GM12892 (cell line): ENCODE results near the gene FILIP1L.

ENCODE experiments used
- DNase-seq: peaks from one replicate; pipeline ENCODE4 v3.0.0; 2011; ENCODE audit not compliant: insufficient read length
- FAIRE-seq: peaks from 2 replicates; lab custom pipeline; 2011; peaks lifted over from hg19 to GRCh38; lab: Jason Lieb, UNC
- POLR2A ChIP-seq: IDR thresholded peaks from 2 replicates; pipeline ENCODE4 v1.6.1; 2011; ENCODE audit warnings: low read depth, low read length, control low read depth
- POLR2AphosphoS5 ChIP-seq: IDR thresholded peaks from 2 replicates; pipeline ENCODE4 v1.6.1; 2011; ENCODE audit warnings: low read depth, low read length, control low read depth
- TAF1 ChIP-seq: IDR thresholded peaks from 2 replicates; pipeline ENCODE4 v1.6.1; 2011; ENCODE audit warnings: low read depth, mild to moderate bottlenecking, control low read depth, low read length, borderline replicate concordance

FILIP1L gene

DNA sequence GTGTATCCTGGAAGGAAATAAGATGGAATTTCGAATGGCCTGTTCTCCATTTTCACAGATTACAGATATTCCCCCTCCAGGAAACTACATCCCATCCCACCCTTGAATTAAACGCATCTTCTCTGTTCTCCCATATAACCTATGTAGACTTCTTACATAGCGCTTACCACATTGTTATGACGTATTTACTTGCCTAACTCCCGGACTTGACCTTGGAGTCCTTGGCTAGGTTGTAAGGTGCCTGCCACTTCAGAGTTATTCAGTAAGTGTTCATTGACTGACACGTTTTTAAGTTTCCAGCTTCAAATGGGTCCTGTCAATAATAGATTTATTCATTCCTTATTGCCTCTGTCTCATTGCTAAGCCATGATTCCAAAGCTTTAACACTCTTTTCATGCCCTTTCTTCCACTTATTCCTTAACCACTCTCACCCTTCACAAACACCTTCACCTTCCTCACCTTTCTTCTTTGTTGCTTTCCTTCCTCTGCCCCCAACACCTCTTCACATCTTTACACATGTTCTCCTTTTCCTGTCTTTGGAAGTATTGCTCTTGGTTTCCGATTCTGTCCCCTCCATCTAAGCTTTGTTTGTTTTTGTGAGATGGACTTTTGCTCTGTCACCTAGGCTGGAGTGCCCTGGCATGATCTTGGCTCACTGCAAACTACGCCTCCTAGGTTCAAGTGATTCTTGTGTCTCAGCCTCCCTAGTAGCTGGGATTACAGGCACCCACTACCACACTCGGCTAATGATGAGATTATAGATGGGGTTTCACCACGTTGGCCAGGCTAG is 158.3 kb downstream of the FILIP1L start:
- TF ChIP-seq TAF1 (no peak), POLR2AphosphoS5 (no peak), POLR2A (no peak)
- no peak for DNase-seq
- FAIRE-seq: no peak

DNA sequence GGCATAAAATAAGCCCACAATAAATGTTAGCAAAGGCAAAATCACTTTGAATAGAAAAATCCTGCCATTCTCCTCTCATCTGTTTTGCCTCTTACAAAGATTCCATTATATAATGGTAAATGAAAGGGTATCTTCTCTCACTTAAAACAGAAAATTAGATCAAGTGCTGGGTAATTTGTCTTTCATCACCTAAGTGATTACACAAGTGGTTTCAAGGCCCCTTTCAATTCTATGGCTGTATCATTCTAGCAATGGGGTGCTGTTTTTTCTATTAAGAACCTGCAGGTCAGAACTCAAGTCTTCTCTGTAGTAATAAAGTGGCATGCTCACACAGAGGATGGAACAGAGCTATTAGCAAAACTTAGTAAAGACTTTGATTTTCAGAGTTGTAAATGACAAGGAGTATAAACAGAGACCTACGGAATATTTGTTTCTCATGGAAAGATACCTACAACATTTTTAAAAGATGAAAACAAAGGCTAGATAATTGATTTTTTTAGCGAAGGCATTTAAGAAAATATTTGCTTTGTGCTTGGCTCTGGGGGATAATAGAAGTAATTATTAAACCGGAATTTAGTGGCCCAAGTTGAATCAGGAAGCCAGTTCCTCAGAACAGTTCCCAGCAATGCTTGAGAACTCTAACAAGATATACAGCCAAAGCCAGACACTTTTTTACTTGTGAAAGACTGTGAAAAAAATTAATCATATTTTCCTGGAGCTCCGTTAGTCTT is 159.2 kb downstream of the FILIP1L start:
- FAIRE-seq: no peak
- TF ChIP-seq POLR2AphosphoS5 (no peak), TAF1 (no peak), POLR2A (no peak)
- no peak for DNase-seq

DNA sequence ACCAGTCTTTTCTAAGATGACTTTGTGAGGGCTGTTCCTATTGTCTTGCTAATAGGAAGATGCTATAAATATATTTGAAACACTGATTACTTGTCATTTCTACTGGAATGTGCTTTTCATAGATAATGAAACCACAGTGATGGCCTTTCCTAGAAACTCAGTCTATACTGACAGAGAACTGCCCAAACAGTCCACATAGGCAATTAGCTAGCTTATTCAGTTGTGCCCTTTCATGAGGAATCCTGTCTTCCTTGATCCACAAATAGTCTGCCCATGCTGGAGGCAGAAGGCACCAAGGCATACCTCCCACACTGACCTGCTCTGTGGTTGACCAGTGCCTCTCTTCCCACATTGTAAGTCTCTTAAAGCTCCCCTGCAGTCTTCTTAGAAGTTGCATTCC is 160.7 kb downstream of the FILIP1L start:
- TF ChIP-seq POLR2A (no peak), TAF1 (no peak), POLR2AphosphoS5 (no peak)
- DNase-seq (no peak), FAIRE-seq (no peak)

DNA sequence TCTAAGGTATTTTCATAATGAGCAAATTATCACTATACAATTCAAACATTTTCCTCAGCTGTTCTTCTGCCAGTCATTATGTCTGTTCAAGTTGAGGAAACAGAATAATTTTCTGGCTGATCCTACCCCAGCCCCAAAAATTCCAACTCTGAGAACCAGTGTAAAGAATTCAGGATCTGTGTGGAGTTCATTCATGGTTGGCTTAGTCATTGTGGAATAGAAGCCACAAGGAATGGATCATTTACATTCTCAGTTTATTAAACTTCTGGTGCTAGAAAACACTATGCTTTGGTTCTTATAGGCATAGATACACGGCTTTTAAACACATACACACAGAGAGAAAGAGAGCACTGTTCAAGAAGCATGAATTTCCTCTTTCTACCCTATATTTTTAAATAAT is 162.0 kb downstream of the FILIP1L start:
- DNase-seq (no peak), FAIRE-seq (no peak)

DNA sequence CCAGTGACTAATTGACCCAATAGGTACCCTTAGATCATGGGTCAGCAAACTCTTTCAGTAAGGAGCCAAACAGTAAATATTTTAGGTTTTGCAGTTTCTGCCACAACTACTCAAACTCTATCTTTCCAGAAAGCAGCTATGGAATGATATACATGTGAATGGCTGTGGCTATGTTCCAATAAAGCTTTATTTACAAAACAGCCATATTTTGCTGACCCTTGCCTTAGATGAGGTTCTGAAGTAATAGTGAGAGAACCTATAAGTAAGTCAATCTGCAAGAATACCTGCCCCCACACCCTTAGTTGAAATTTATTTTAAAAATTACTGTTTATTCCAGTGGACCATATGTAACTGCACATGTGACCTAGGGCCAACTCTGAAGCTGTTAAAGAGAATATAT is 162.6 kb downstream of the FILIP1L start:
- no peak for DNase-seq
- no peak for FAIRE-seq
- TF ChIP-seq TAF1 (no peak), POLR2A (no peak), POLR2AphosphoS5 (no peak)

More for the DNA sequence above, 162.0 kb downstream of the FILIP1L start:
- TF ChIP-seq POLR2A (no peak), POLR2AphosphoS5 (no peak), TAF1 (no peak)

DNA sequence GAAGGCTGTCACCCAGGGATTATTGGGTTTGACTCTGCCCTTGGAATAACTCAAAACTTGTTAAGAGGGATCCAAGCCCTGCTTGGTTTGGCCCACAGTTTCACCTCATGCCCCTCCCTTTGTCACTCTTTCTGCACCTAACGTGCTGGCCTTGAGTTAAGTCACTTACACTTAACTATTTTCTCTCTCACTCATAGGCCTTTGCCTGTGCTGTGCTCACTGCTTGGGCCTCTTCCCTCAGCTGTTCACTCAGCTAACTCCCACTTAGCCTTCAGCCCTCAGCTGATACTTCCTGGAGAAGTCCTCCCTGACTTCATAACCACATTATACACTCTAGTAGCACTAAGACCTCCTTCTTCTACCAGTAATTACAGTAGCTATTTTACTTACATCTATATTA is 163.4 kb downstream of the FILIP1L start:
- DNase-seq (no peak), FAIRE-seq (no peak)
- TF ChIP-seq POLR2AphosphoS5 (no peak), TAF1 (no peak), POLR2A (no peak)

DNA sequence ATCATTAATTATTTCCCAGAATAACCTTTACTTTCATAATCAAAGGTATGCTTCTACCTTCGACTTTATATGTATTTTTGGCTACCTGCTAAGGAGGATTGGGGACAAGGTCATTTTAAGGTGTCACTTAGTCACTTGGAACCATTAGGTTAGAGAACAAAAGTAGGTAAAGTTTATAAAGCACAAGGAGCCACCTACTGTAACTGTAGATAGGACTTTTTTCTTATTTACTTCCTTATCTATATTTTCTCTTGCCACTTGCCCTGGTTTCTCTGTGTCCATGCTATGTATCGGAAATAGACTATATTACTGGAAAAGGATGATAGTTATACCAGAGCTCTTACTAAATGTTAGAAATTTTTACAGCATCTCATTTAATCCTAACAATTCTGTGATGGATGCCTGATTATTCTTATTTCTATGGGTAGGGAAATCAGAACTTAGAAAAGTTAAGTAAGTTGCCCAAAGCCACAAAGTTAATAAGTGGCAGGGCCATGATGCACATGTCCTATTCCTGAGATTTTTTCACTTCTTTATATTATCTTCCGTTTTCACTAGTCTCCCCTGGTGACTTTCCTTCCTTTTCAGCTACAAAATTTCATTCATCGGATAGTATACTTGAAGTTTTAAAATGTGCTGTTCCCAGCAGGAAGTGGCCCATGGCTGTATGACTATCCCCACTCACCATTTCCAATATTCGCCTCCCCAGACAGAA is 164.2 kb downstream of the FILIP1L start:
- FAIRE-seq (no peak), DNase-seq (no peak)
- no peak for TF ChIP-seq POLR2A
- TF ChIP-seq TAF1: no peak
- TF ChIP-seq POLR2AphosphoS5: no peak

DNA sequence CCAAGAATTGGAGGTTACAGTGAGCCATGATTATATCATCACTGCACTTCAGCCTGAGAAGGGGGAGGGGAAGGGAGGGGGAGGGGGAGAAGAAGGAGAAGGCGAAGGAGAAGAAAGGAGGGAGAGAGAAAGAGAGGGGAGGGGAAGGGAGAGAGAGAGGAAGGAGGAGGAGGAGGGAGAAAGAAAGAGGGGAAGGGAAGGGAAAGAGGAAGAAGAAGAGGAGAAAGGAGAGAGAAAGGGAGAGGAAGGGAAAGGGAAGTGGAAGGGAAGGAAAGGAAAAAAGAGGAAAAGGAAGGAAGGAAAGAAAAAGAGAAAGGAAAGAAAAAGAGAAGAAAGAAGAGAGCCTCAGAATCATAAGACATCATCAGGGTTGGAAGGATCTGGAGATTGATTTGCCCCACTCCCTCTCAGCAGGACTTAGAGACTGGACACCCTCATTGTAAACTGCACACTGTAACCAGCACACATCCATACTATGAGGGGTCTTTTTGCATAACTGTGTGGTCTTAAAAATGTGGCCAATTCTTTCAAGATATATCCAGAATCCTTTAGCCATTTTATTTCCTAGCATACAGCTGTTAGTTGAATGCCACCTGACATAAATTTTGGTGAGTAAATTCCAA is 165.7 kb downstream of the FILIP1L start:
- FAIRE-seq: no peak
- TF ChIP-seq TAF1 (no peak), POLR2AphosphoS5 (no peak), POLR2A (no peak)
- DNase-seq: no peak

DNA sequence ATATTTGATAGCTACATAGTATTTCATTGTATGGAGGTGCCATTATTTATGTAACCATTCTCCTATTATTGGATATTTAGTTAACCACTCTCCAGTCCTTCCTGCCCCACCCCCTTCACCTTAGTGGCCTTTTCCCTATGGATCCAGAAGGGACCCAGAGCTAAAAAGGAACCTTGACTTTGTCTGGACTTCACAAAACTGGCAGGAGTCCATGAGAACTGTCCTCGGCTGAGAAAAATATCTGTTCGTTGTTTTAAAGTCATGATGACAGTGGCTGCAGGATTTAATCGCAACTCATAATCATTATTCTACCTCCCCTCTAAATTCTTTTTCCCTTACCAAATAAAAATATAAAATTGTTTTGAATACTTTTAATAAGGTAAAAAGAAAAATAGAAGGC is 166.9 kb downstream of the FILIP1L start:
- FAIRE-seq: no peak
- TF ChIP-seq TAF1: no peak
- TF ChIP-seq POLR2A: no peak
- no peak for TF ChIP-seq POLR2AphosphoS5
- DNase-seq: no peak

DNA sequence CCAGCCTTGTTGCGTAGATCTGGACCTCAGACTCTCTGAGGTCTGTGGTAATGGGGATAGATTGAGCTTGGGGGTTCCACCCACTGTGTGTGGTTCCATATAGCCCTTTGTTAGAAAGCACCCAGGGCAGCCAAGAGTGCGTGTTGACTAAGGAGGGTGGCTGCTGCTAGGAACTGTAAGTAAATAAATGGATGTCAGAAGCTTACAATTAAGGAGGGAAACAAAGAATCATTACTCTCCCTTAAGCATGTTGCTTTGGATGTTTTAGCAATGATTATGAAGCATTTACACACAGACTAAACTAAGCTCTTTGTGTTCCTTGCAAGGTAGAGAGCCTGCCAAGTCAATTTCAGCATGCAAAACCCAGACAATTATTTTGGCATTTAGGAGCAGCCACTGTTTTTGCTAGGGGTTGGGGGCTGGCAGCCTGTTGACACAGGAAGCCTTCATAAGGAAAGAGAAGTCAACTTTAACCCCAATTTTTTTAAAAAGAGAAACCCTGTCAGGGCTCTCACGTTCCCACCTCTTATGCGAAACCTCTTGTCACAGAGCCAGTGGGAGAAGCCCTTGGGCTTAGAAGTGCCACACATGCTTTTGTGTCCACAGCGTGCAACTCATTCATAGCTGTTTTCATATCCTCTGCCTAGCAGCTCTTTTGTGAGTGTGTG is 168.8 kb downstream of the FILIP1L start:
- DNase-seq (no peak), FAIRE-seq (no peak)
- TF ChIP-seq POLR2AphosphoS5 (no peak), POLR2A (no peak), TAF1 (no peak)
